ENCODE results near the gene GFI1. TPM values are rescaled to one million over a fixed set of nuclear protein-coding genes. Genes with fewer than 3 reads are reported as not detected.
"Not testable (repeated sequence)": the region's sequence is repeated elsewhere in the genome, so short reads cannot be mapped to it uniquely, and the experiment has no call there.

Gene GFI1
- total RNA-seq: not detected

GRCh38 chr1:92486251-92487077, at the start of gene GFI1:
TSS of gene GFI1 (minus strand) at chr1:92486925. CDS start at chr1:92483487, 3,438 bp downstream.
- no peak for ATAC-seq
- H3K4me1 ChIP-seq: peaks cover 44 to 49% of the 10 kb centered on the region in 2 donors
- H3K9me3 ChIP-seq: no peaks in the 10 kb centered on the region
- H3K27ac ChIP-seq: no peak within 1 kb of the TSS
- intact Hi-C loops (cut with DNase I; ENCODE audit: low total_unique reads): no loop called here
- H3K4me3 ChIP-seq: peak within 1 kb of the TSS; percentile 51 to 64 (median 54)
- no peaks in the 10 kb centered on the region for H3K36me3 ChIP-seq
- no peak for DNase-seq
- in situ Hi-C loops (cut with MboI; ENCODE audit: low sequenced_read_pairs in 4 of 4): no loop called here
- TF ChIP-seq POLR2A (IDR thresholded peaks at IDR 0.05) (no peak), CTCF (IDR thresholded peaks at IDR 0.05 in 4 of 5, conservative IDR thresholded peaks at IDR 0.05 in 1 of 5) (no peak)
- H3K27me3 ChIP-seq: peaks cover 70 to 78% (median 75%) of the 10 kb centered on the region in 3 donors

- H3K9me3 ChIP-seq; H3K36me3 ChIP-seq; ATAC-seq; DNase-seq; H3K4me3 ChIP-seq; H3K4me1 ChIP-seq; H3K27me3 ChIP-seq; H3K27ac ChIP-seq; intact Hi-C loops (cut with DNase I; ENCODE audit: low total_unique reads); in situ Hi-C loops (cut with MboI; ENCODE audit: low sequenced_read_pairs in 4 of 4): not testable (repeated sequence)
Observed at GRCh38 chr1:92532371-92532770, 45.6 kb upstream of the GFI1 start.

GRCh38 chr1:92531939-92532338, 45.2 kb upstream of the GFI1 start:
- DNase-seq; in situ Hi-C loops (cut with MboI; ENCODE audit: low sequenced_read_pairs in 4 of 4); H3K4me3 ChIP-seq; H3K27me3 ChIP-seq; H3K9me3 ChIP-seq; H3K4me1 ChIP-seq; intact Hi-C loops (cut with DNase I; ENCODE audit: low total_unique reads); ATAC-seq; H3K36me3 ChIP-seq; H3K27ac ChIP-seq: not testable (repeated sequence)

- in situ Hi-C loops (cut with MboI; ENCODE audit: low sequenced_read_pairs in 4 of 4): no loop called here
Observed at GRCh38 chr1:92527670-92528069, 40.9 kb upstream of the GFI1 start.

GRCh38 chr1:92524944-92525590, 38.3 kb upstream of the GFI1 start:
- H3K27me3 ChIP-seq; ATAC-seq; intact Hi-C loops (cut with DNase I; ENCODE audit: low total_unique reads); in situ Hi-C loops (cut with MboI; ENCODE audit: low sequenced_read_pairs in 4 of 4); H3K4me1 ChIP-seq; H3K9me3 ChIP-seq; H3K27ac ChIP-seq; H3K4me3 ChIP-seq; DNase-seq; H3K36me3 ChIP-seq: not testable (repeated sequence)

More at GRCh38 chr1:92527670-92528069, 40.9 kb upstream of the GFI1 start:
- TF ChIP-seq POLR2A (IDR thresholded peaks at IDR 0.05): no peak
- TF ChIP-seq CTCF (IDR thresholded peaks at IDR 0.05 in 4 of 5, conservative IDR thresholded peaks at IDR 0.05 in 1 of 5): no peak
- H3K27ac ChIP-seq: no peak overlapping the region
- H3K27me3 ChIP-seq: no peaks in the 10 kb centered on the region
- DNase-seq (no peak), ATAC-seq (no peak)
- no peaks in the 10 kb centered on the region for H3K36me3 ChIP-seq
- no peaks in the 10 kb centered on the region for H3K9me3 ChIP-seq
- no peak overlapping the region for H3K4me3 ChIP-seq
- H3K4me1 ChIP-seq: no peaks in the 10 kb centered on the region
- intact Hi-C loops (cut with DNase I; ENCODE audit: low total_unique reads): no loop called here

GRCh38 chr1:92519043-92519442, 32.3 kb upstream of the GFI1 start:
- Histone ChIP-seq H3K4me3 (no peak overlapping the region), H3K27me3 (no peaks in the 10 kb centered on the region), H3K27ac (no peak overlapping the region), H3K9me3 (no peaks in the 10 kb centered on the region), H3K4me1 (no peaks in the 10 kb centered on the region), H3K36me3 (no peaks in the 10 kb centered on the region)
- intact Hi-C loops (cut with DNase I; ENCODE audit: low total_unique reads) (no loop called here), in situ Hi-C loops (cut with MboI; ENCODE audit: low sequenced_read_pairs in 4 of 4) (no loop called here)
- DNase-seq (no peak), ATAC-seq (no peak)
- TF ChIP-seq CTCF (IDR thresholded peaks at IDR 0.05 in 4 of 5, conservative IDR thresholded peaks at IDR 0.05 in 1 of 5) (no peak), POLR2A (IDR thresholded peaks at IDR 0.05) (no peak)

Data from gastrocnemius medialis (tissue), 4 donors.